ENCODE results near the gene LBH. TPM values are rescaled to one million over a fixed set of nuclear protein-coding genes. Genes with fewer than 3 reads are reported as not detected.

The LBH gene
- total RNA-seq, 1 experiment from 2014 or later: 128 TPM

GRCh38 chr2:30235008-30235655, 3.8 kb downstream of the LBH start:
- peak; percentile 35 for DNase-seq (ENCODE audit: low read depth)

GRCh38 chr2:30235859-30236535, 4.7 kb downstream of the LBH start:
- DNase-seq (ENCODE audit: low read depth): no peak

GRCh38 chr2:30236591-30237238, 5.4 kb downstream of the LBH start:
- no peak for DNase-seq (ENCODE audit: low read depth)

- no peak for DNase-seq (ENCODE audit: low read depth)
Measured at GRCh38 chr2:30237239-30237965, 6.1 kb downstream of the LBH start.

- no peak for DNase-seq (ENCODE audit: low read depth)
Measured at GRCh38 chr2:30237966-30238800, 6.8 kb downstream of the LBH start.

GRCh38 chr2:30239308-30239985, 8.1 kb downstream of the LBH start:
- DNase-seq (ENCODE audit: low read depth): peak; percentile 69

GRCh38 chr2:30239986-30240752, 8.8 kb downstream of the LBH start:
- no peak for DNase-seq (ENCODE audit: low read depth)

- DNase-seq (ENCODE audit: low read depth): no peak
Measured at GRCh38 chr2:30243231-30243630, 11.9 kb downstream of the LBH start.

GRCh38 chr2:30245364-30245763, 14.0 kb downstream of the LBH start:
- no peak for DNase-seq (ENCODE audit: low read depth)

- no peak for DNase-seq (ENCODE audit: low read depth)
Measured at GRCh38 chr2:30248791-30249190, 17.5 kb downstream of the LBH start.

GRCh38 chr2:30249354-30249753, 18.0 kb downstream of the LBH start:
- no peak for DNase-seq (ENCODE audit: low read depth)

- DNase-seq (ENCODE audit: low read depth): no peak
Measured at GRCh38 chr2:30250421-30250820, 19.1 kb downstream of the LBH start.

GRCh38 chr2:30252723-30253701, 21.7 kb downstream of the LBH start:
- peak; percentile 86 for DNase-seq (ENCODE audit: low read depth)

GRCh38 chr2:30253873-30254684, 22.7 kb downstream of the LBH start:
- DNase-seq (ENCODE audit: low read depth): no peak

- DNase-seq (ENCODE audit: low read depth): no peak
Measured at GRCh38 chr2:30254685-30255001, 23.3 kb downstream of the LBH start.

- DNase-seq (ENCODE audit: low read depth): no peak
Measured at GRCh38 chr2:30255026-30255425, 23.7 kb downstream of the LBH start.

GRCh38 chr2:30255466-30256408, 24.4 kb downstream of the LBH start:
- no peak for DNase-seq (ENCODE audit: low read depth)
